Fibroblast of gingiva (primary cell): Measurements from ENCODE around the gene COMMD7.
A peak's percentile ranks its signal among the peaks of the same experiment; 100 is the strongest.
"Not testable (repeated sequence)": the region's sequence is repeated elsewhere in the genome, so short reads cannot be mapped to it uniquely, and the experiment has no call there.

Experiments
- DNase-seq: peaks from one replicate; pipeline ENCODE4 v3.0.0-alpha.2; 2011; ENCODE audit warnings: low read depth

Gene COMMD7

GRCh38 chr20:32765230-32765875 lies 22.1 kb upstream of the COMMD7 start:
- not testable (repeated sequence) for DNase-seq

GRCh38 chr20:32764005-32764960 lies 21.0 kb upstream of the COMMD7 start:
- no peak for DNase-seq

GRCh38 chr20:32763202-32764004 lies 20.1 kb upstream of the COMMD7 start:
- no peak for DNase-seq

- DNase-seq, result no peak
These were observed 19.5 kb upstream of the COMMD7 start for GRCh38 chr20:32762754-32763201.

GRCh38 chr20:32761831-32762753 lies 18.8 kb upstream of the COMMD7 start, which contains the start of gene DNMT3B:
Gene DNMT3B (plus strand): TSS chr20:32762385. CDS start chr20:32780324, 17,939 bp downstream.
- DNase-seq, result peak; percentile 71

- no peak for DNase-seq
These were observed 18.2 kb upstream of the COMMD7 start for GRCh38 chr20:32761417-32761830.

GRCh38 chr20:32756156-32756555 lies 12.9 kb upstream of the COMMD7 start:
- DNase-seq, result no peak

GRCh38 chr20:32753731-32754130 lies 10.5 kb upstream of the COMMD7 start:
- peak; percentile 33 for DNase-seq

- DNase-seq, result peak; percentile 37
These were observed 9.4 kb upstream of the COMMD7 start for GRCh38 chr20:32752458-32753250.

GRCh38 chr20:32751702-32752457 lies 8.6 kb upstream of the COMMD7 start:
- DNase-seq, result no peak

GRCh38 chr20:32751293-32751692 lies 8.0 kb upstream of the COMMD7 start:
- no peak for DNase-seq

- no peak for DNase-seq
These were observed 6.8 kb upstream of the COMMD7 start for GRCh38 chr20:32749914-32750637.

GRCh38 chr20:32742322-32743236 lies 688 bp downstream of the COMMD7 start:
- DNase-seq, result no peak

GRCh38 chr20:32741151-32741550 lies 2.1 kb downstream of the COMMD7 start:
- no peak for DNase-seq

- peak; percentile 62 for DNase-seq
These were observed 5.7 kb downstream of the COMMD7 start for GRCh38 chr20:32737371-32738223.

- peak; percentile 36 for DNase-seq
These were observed 11.4 kb downstream of the COMMD7 start for GRCh38 chr20:32731882-32732266.

GRCh38 chr20:32729334-32729733 lies 13.9 kb downstream of the COMMD7 start:
- not testable (repeated sequence) for DNase-seq
